ENCODE measurements around the gene GART.

DNA sequence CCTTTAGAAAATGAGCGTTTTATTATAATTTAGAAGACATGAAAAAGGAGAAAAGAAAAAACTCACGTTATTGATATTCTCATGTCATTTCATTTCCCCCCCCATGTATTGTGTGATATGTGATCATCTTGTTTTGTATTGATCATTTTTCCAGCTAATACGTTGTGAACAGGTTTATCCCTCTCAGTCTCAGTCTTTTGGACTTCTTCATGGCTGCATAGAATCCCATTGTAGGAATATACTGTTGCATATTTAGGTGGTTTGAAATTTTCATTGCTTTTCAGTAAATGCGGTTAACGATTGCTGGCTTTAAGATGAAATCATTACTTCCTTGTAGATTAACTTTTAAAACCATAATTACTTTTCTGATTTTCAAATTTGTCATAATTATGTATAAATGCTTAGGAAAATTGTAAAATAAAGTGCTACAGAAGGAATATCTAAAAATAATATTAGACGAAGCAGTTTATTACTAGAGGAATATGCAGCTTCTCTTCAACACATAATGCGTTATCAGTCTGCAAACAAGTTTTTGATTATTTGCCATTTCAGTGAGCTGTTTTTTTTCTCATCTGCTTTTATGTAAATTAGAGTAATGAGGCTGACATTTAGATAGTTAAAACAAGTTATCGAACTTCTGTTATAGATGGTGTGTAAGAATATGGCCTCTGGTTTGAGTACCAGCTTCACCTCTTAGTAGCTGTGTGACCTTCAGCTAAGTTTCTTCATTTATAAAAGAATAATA lies 2.7 kb upstream of the GART start:
- no peak for TF ChIP-seq CTCF (IDR thresholded peaks at IDR 0.05)
- no peak for TF ChIP-seq POLR2A (IDR thresholded peaks at IDR 0.05)
- TF ChIP-seq EP300 (IDR thresholded peaks at IDR 0.05): no peak
- no peak for TF ChIP-seq POLR2AphosphoS5 (IDR thresholded peaks at IDR 0.05)
